A673 (cell line): ENCODE results near the gene LDLRAP1.

ENCODE experiments used
- EZH2 ChIP-seq: fragments of 200-600 bp; sonication (generic); IDR thresholded peaks from 2 replicates; pipeline ENCODE4 v1.6.1; 2017; ENCODE audit warnings: borderline replicate concordance, low read depth, mild to moderate bottlenecking, mixed read lengths, antibody characterized with exemption, low read length; ENCODE audit not compliant: poor library complexity, severe bottlenecking
- TF ChIP-seq, protein P1 (sequence below): fragments of 300-800, 200-600 bp; sonication (generic); conservative IDR thresholded peaks from 2 replicates; pipeline ENCODE4 v1.5.1; 2017; ENCODE audit warnings: low read depth, mild to moderate bottlenecking, antibody characterized with exemption, low read length, moderate library complexity, mixed read lengths

DNA sequence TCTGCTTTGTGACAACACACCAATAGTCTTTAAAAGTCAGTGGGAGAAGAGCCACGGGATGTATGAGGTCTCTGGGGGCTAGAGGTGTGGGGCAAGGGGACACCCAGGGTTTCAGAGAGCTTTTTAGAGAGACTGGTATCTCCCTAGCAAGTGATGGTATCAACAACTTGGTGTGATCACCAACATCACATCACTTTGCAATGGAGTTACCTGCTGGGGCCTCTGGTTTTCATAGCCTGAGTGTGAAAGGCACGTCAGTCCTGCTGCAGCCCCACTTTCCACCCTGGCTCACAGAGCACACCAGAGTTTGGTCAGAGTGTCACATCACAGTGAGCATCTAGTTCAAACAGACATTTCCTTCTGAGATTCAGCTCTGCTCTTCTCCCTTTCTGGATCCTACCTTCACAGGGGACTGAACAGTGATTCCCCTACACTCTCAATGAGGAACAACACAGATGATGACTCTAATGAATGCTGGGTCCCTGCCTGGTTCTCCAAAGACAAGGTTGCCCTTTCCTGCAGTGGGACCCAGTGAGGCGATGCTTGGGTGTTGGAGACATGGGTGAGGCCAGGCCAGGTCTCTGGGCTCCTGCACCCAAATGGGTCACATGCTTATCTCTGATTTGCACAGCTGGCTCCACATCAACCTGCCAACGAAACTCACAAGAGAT is 71.2 kb downstream of the LDLRAP1 start:
- no peak for TF ChIP-seq EZH2
- TF ChIP-seq, protein P1, sequence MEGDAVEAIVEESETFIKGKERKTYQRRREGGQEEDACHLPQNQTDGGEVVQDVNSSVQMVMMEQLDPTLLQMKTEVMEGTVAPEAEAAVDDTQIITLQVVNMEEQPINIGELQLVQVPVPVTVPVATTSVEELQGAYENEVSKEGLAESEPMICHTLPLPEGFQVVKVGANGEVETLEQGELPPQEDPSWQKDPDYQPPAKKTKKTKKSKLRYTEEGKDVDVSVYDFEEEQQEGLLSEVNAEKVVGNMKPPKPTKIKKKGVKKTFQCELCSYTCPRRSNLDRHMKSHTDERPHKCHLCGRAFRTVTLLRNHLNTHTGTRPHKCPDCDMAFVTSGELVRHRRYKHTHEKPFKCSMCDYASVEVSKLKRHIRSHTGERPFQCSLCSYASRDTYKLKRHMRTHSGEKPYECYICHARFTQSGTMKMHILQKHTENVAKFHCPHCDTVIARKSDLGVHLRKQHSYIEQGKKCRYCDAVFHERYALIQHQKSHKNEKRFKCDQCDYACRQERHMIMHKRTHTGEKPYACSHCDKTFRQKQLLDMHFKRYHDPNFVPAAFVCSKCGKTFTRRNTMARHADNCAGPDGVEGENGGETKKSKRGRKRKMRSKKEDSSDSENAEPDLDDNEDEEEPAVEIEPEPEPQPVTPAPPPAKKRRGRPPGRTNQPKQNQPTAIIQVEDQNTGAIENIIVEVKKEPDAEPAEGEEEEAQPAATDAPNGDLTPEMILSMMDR, result no peak
